Loucy (cell line): ENCODE results near the gene MTPN.

ENCODE experiments used
- CTCF ChIP-seq: fragments of 200-600 bp; sonication (generic); conservative IDR thresholded peaks from 2 replicates; pipeline ENCODE4 v1.5.1; 2014; ENCODE audit warnings: mild to moderate bottlenecking, antibody characterized with exemption, low read length
- EZH2phosphoT487 ChIP-seq: fragments of 200-600 bp; IDR thresholded peaks from 2 replicates; pipeline ENCODE4 v1.6.1; 2018; ENCODE audit warnings: antibody characterized with exemption, mild to moderate bottlenecking, moderate library complexity, borderline replicate concordance

GRCh38 chr7:135994466-135995205, 17.5 kb upstream of the MTPN start:
- TF ChIP-seq CTCF: no peak
- no peak for TF ChIP-seq EZH2phosphoT487
